ENCODE measurements around the gene PTH1R.

Gene PTH1R

GRCh38 chr3:46928282-46928681 lies 50.8 kb downstream of the PTH1R start:
- CTCF ChIA-PET: no interaction called here
- no peak for TF ChIP-seq CTCF (conservative IDR thresholded peaks at IDR 0.05; ENCODE audit: low read depth)
- DNase-seq (ENCODE audit: low spot score): no peak
- POLR2A ChIA-PET (ENCODE audit: low non-redundant PET): no interaction called here
- no peak overlapping the region for H3K27ac ChIP-seq

- no peak for TF ChIP-seq CTCF (conservative IDR thresholded peaks at IDR 0.05; ENCODE audit: low read depth)
- CTCF ChIA-PET: no interaction called here
- POLR2A ChIA-PET (ENCODE audit: low non-redundant PET): no interaction called here
Observed at GRCh38 chr3:46929324-46929723, 51.8 kb downstream of the PTH1R start.

GRCh38 chr3:46930166-46930944 lies 52.8 kb downstream of the PTH1R start:
- POLR2A ChIA-PET (ENCODE audit: low non-redundant PET): interaction anchor here (0.6 kb wide), 1 partner anchor 39 kb away, joined by 3 read pairs; no protein-coding TSS in a partner anchor
- TF ChIP-seq CTCF (conservative IDR thresholded peaks at IDR 0.05; ENCODE audit: low read depth): no peak
- CTCF ChIA-PET: no interaction called here
- peak overlapping the region; percentile 60 for H3K27ac ChIP-seq
- DNase-seq (ENCODE audit: low spot score): no peak

More at GRCh38 chr3:46929324-46929723, 51.8 kb downstream of the PTH1R start:
- no peak for DNase-seq (ENCODE audit: low spot score)
- peak overlapping the region; percentile 60 for H3K27ac ChIP-seq

GRCh38 chr3:46930945-46931403 lies 53.5 kb downstream of the PTH1R start:
- no peak for DNase-seq (ENCODE audit: low spot score)
- CTCF ChIA-PET: no interaction called here
- peak overlapping the region; percentile 60 for H3K27ac ChIP-seq
- no peak for TF ChIP-seq CTCF (conservative IDR thresholded peaks at IDR 0.05; ENCODE audit: low read depth)
- POLR2A ChIA-PET (ENCODE audit: low non-redundant PET): interaction anchor here (0.6 kb wide), 1 partner anchor 38 kb away, joined by 3 read pairs; no protein-coding TSS in a partner anchor

GRCh38 chr3:46931631-46932331 lies 54.3 kb downstream of the PTH1R start:
- ChIA-PET CTCF (no interaction called here), POLR2A (ENCODE audit: low non-redundant PET) (no interaction called here)
- H3K27ac ChIP-seq: peak overlapping the region; percentile 92
- no peak for TF ChIP-seq CTCF (conservative IDR thresholded peaks at IDR 0.05; ENCODE audit: low read depth)
- DNase-seq (ENCODE audit: low spot score): no peak

GRCh38 chr3:46932455-46933225 lies 55.1 kb downstream of the PTH1R start:
- no peak for TF ChIP-seq CTCF (conservative IDR thresholded peaks at IDR 0.05; ENCODE audit: low read depth)
- ChIA-PET POLR2A (ENCODE audit: low non-redundant PET) (no interaction called here), CTCF (no interaction called here)
- DNase-seq (ENCODE audit: low spot score): no peak
- peak overlapping the region; percentile 92 for H3K27ac ChIP-seq

Measured in RWPE1 (cell line).